ENCODE measurements around the gene PPIP5K2. TPM values are rescaled to one million over a fixed set of nuclear protein-coding genes. Genes with fewer than 3 reads are reported as not detected.

Gene PPIP5K2
- total RNA-seq, 4 donors from 2014 or later, result 21.0 to 57.0 (median 27.0) TPM

- DNase-seq (ENCODE audit: low spot score in 2 of 2), result no peak
- TF ChIP-seq CTCF (IDR thresholded peaks at IDR 0.05), result no peak
- no peak for TF ChIP-seq EP300 (IDR thresholded peaks at IDR 0.05)
- no peak for TF ChIP-seq POLR2AphosphoS5 (IDR thresholded peaks at IDR 0.05)
- no peak for TF ChIP-seq POLR2A (IDR thresholded peaks at IDR 0.05)
- H3K9me3 ChIP-seq, result no peaks in the 10 kb centered on the region
- WGBS, result 91% methylated on average over 6 of the region's 6 CpGs
- no peak overlapping the region for H3K4me3 ChIP-seq
- no peaks in the 10 kb centered on the region for H3K27me3 ChIP-seq
- peaks cover 17% of the 10 kb centered on the region for H3K36me3 ChIP-seq
- H3K4me1 ChIP-seq, result no peaks in the 10 kb centered on the region
- no peak overlapping the region for H3K27ac ChIP-seq
These were observed 18.9 kb upstream of the PPIP5K2 start for GRCh38 chr5:103101079-103101750.

- H3K36me3 ChIP-seq, result peaks cover 18% of the 10 kb centered on the region
- no peak overlapping the region for H3K27ac ChIP-seq
- 84% methylated on average over 1 of the region's 1 CpG for WGBS
- no peaks in the 10 kb centered on the region for H3K4me1 ChIP-seq
- DNase-seq (ENCODE audit: low spot score in 2 of 2), result no peak
- H3K27me3 ChIP-seq, result no peaks in the 10 kb centered on the region
- H3K4me3 ChIP-seq, result no peak overlapping the region
- TF ChIP-seq CTCF (IDR thresholded peaks at IDR 0.05) (no peak), POLR2A (IDR thresholded peaks at IDR 0.05) (no peak), POLR2AphosphoS5 (IDR thresholded peaks at IDR 0.05) (no peak), EP300 (IDR thresholded peaks at IDR 0.05) (no peak)
- H3K9me3 ChIP-seq, result no peaks in the 10 kb centered on the region
These were observed 17.9 kb upstream of the PPIP5K2 start for GRCh38 chr5:103102234-103102633.

GRCh38 chr5:103108086-103108485 is 12.0 kb upstream of the PPIP5K2 start:
- Histone ChIP-seq H3K27ac (no peak overlapping the region), H3K9me3 (no peaks in the 10 kb centered on the region), H3K27me3 (no peaks in the 10 kb centered on the region), H3K4me3 (no peak overlapping the region), H3K4me1 (no peaks in the 10 kb centered on the region), H3K36me3 (peaks cover 14% of the 10 kb centered on the region)
- WGBS, result 69% methylated on average over 2 of the region's 2 CpGs
- no peak for DNase-seq (ENCODE audit: low spot score in 2 of 2)
- TF ChIP-seq POLR2AphosphoS5 (IDR thresholded peaks at IDR 0.05) (no peak), CTCF (IDR thresholded peaks at IDR 0.05) (no peak), EP300 (IDR thresholded peaks at IDR 0.05) (no peak), POLR2A (IDR thresholded peaks at IDR 0.05) (no peak)

- TF ChIP-seq POLR2A (IDR thresholded peaks at IDR 0.05) (no peak), CTCF (IDR thresholded peaks at IDR 0.05) (no peak), POLR2AphosphoS5 (IDR thresholded peaks at IDR 0.05) (no peak), EP300 (IDR thresholded peaks at IDR 0.05) (no peak)
- 93% methylated on average over 1 of the region's 1 CpG for WGBS
- Histone ChIP-seq H3K9me3 (no peaks in the 10 kb centered on the region), H3K27me3 (no peaks in the 10 kb centered on the region), H3K4me3 (no peak overlapping the region), H3K4me1 (no peaks in the 10 kb centered on the region), H3K36me3 (peaks cover 7% of the 10 kb centered on the region), H3K27ac (no peak overlapping the region)
- DNase-seq (ENCODE audit: low spot score in 2 of 2), result no peak
These were observed 10.8 kb upstream of the PPIP5K2 start for GRCh38 chr5:103109277-103109676.

- Histone ChIP-seq H3K27me3 (no peaks in the 10 kb centered on the region), H3K9me3 (no peaks in the 10 kb centered on the region), H3K4me1 (no peaks in the 10 kb centered on the region), H3K4me3 (no peak overlapping the region), H3K36me3 (peaks cover 7% of the 10 kb centered on the region), H3K27ac (no peak overlapping the region)
- DNase-seq (ENCODE audit: low spot score in 2 of 2), result no peak
- 97% methylated on average over 2 of the region's 2 CpGs for WGBS
- no peak for TF ChIP-seq POLR2AphosphoS5 (IDR thresholded peaks at IDR 0.05)
- no peak for TF ChIP-seq EP300 (IDR thresholded peaks at IDR 0.05)
- TF ChIP-seq CTCF (IDR thresholded peaks at IDR 0.05), result no peak
- no peak for TF ChIP-seq POLR2A (IDR thresholded peaks at IDR 0.05)
These were observed 9.7 kb upstream of the PPIP5K2 start for GRCh38 chr5:103110403-103110802.

Data from suprapubic skin (tissue), 4 donors.